ENCODE results near the gene UBASH3B.

GRCh38 chr11:122686111-122686510 is 30.6 kb downstream of the UBASH3B start:
- TF ChIP-seq TEAD4 (IDR thresholded peaks at IDR 0.05) (no peak), NFIC (IDR thresholded peaks at IDR 0.05) (no peak), TCF12 (IDR thresholded peaks at IDR 0.05; ENCODE audit: low read depth) (no peak), EP300 (IDR thresholded peaks at IDR 0.05; ENCODE audit: borderline replicate concordance) (no peak)
